ENCODE measurements around the gene CDH24. TPM values are rescaled to one million over a fixed set of nuclear protein-coding genes. Genes with fewer than 3 reads are reported as not detected.

Gene CDH24
- total and polyA plus RNA-seq, 2 of the 4 experiments (the other 2 are of a cell fraction) = 3.9 to 24.4 TPM

DNA sequence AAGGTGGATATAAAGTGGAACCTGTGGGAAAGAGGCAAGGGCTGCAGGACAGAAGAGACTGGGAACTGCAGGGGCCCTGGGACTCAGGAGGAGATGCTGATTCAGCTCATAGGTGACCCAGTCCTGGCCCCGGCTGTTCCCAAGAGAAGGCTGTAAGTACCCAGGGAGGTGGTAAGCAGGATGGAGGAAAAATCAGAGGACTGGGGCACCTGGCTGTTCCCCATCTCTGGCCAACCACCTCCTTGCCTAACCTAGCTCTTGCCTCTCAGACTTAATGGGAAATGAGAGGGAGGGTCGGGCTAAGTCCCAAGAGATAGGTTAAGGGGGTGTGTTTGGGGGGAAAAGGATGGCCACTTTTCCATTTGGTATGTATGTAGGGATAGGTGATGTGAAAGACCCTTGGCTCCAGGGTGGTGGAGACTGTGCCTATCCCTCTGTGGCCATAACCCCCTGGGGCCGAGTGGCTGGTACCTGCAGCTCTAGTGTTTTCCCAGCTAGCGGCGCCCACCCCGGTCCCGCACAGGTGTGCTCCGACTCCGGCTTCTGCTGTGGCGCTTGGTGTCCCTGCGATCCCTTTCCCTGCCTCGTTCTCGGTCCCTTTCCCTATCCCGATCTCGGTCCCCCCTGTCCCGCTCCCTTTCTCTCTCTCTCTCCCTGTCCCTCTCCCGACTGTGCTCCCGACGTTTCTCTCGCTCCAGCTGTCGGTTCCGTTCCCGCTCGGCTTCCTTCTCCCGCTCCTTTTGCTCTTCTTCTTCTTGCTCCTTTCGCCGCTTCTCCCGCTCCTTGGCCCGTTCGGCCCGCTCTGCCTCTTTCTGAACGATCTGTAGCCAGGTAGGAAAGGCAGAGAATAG lies 1.6 kb upstream of the CDH24 start:
- H2BK5ac ChIP-seq (ENCODE audit: low read depth, low read length, poor library complexity, severe bottlenecking) = no peak overlapping the region
- POLR2A ChIA-PET (ENCODE audit: unreplicated experiment) = interaction anchor here (0.7 to 0.8 kb wide), 2 partner anchors 12 to 81 kb away, joined by 3 read pairs; no protein-coding TSS in a partner anchor
- ATAC-seq (ENCODE audit: low read depth) = no peak

More for the DNA sequence above, 1.6 kb upstream of the CDH24 start:
- dilution Hi-C loops (cut with HindIII; ENCODE audit: low sequenced_read_pairs, unreplicated experiment) = no loop called here
- H3K23ac ChIP-seq (ENCODE audit: low read depth, low read length) = no peak overlapping the region
- H3K4ac ChIP-seq (ENCODE audit: low read depth, low read length) = no peak overlapping the region
- no peak overlapping the region for H3K18ac ChIP-seq (ENCODE audit: low read depth, low read length)
- 90% methylated on average over 13 of the region's 32 CpGs; no CpG with 5 or more reads in 1 of the 2 experiments for WGBS, 2 experiments (ENCODE audit: extremely low coverage in 2 of 2, insufficient read length in 1 of 2)
- peaks cover 5% of the 10 kb centered on the region; the same call in 1 of the 2 replicates for H3K9me1 ChIP-seq (ENCODE audit: insufficient read depth, low read length)
- H3K14ac ChIP-seq (replicated peaks; ENCODE audit: low read depth, low read length) = no peak overlapping the region
- H2BK120ac ChIP-seq (ENCODE audit: low read depth, low read length) = no peak overlapping the region
- H2AK5ac ChIP-seq (ENCODE audit: low read depth, low read length) = no peak overlapping the region
- no peak overlapping the region for H4K8ac ChIP-seq (ENCODE audit: low read depth in 2 of 2, low read length in 2 of 2)
- no peak overlapping the region for H3K4me3 ChIP-seq (ENCODE audit: insufficient read depth, low read depth, low read length)
- peaks cover 19% of the 10 kb centered on the region for H3K4me1 ChIP-seq (ENCODE audit: control insufficient read depth, insufficient read depth, low read length)
- CTCF ChIA-PET = interaction anchor here (1.0 to 2.2 kb wide), 10 partner anchors 10 to 83 kb away, joined by 3 to 17 read pairs (median 8); partner anchors contain the start of genes ACIN1 and C14orf119
- H3K56ac ChIP-seq (ENCODE audit: extremely low read depth, insufficient read depth, low read length) = no peak overlapping the region
- no peak overlapping the region for H3K27ac ChIP-seq (ENCODE audit: insufficient read depth, low read length)
- H2AFZ ChIP-seq (replicated peaks; ENCODE audit: low read length, poor library complexity) = no peak overlapping the region
- no peak overlapping the region for H4K5ac ChIP-seq (ENCODE audit: low read depth, low read length)
- no peak overlapping the region for H2BK15ac ChIP-seq (ENCODE audit: low read depth, low read length)
- TF ChIP-seq MXI1 (IDR thresholded peaks at IDR 0.05; ENCODE audit: borderline replicate concordance, low read depth, low read length) (no peak), FOS (IDR thresholded peaks at IDR 0.05; ENCODE audit: low read depth, low read length) (no peak), BHLHE40 (IDR thresholded peaks at IDR 0.05; ENCODE audit: low read depth, low read length) (no peak), MAZ (IDR thresholded peaks at IDR 0.05; ENCODE audit: borderline replicate concordance, low read depth, low read length) (no peak), CHD1 (IDR thresholded peaks at IDR 0.05; ENCODE audit: low read depth, low read length) (no peak), NFE2L2 (IDR thresholded peaks at IDR 0.05; ENCODE audit: low read depth, low read length) (no peak), POLR2A (IDR thresholded peaks at IDR 0.05; ENCODE audit: low read depth, low read length) (no peak), SMC3 (IDR thresholded peaks at IDR 0.05; ENCODE audit: low read depth, low read length) (no peak), CEBPB (IDR thresholded peaks at IDR 0.05; ENCODE audit: low read depth, low read length) (no peak), MAFK (IDR thresholded peaks at IDR 0.05; ENCODE audit: low read depth, low read length) (no peak), RFX5 (IDR thresholded peaks at IDR 0.05; ENCODE audit: low read depth, low read length) (no peak)
- TF ChIP-seq, protein P1, sequence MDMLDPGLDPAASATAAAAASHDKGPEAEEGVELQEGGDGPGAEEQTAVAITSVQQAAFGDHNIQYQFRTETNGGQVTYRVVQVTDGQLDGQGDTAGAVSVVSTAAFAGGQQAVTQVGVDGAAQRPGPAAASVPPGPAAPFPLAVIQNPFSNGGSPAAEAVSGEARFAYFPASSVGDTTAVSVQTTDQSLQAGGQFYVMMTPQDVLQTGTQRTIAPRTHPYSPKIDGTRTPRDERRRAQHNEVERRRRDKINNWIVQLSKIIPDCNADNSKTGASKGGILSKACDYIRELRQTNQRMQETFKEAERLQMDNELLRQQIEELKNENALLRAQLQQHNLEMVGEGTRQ (IDR thresholded peaks at IDR 0.05; ENCODE audit: low read depth, low read length) = no peak
- TF ChIP-seq, protein P2, sequence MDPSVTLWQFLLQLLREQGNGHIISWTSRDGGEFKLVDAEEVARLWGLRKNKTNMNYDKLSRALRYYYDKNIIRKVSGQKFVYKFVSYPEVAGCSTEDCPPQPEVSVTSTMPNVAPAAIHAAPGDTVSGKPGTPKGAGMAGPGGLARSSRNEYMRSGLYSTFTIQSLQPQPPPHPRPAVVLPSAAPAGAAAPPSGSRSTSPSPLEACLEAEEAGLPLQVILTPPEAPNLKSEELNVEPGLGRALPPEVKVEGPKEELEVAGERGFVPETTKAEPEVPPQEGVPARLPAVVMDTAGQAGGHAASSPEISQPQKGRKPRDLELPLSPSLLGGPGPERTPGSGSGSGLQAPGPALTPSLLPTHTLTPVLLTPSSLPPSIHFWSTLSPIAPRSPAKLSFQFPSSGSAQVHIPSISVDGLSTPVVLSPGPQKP (IDR thresholded peaks at IDR 0.05; ENCODE audit: borderline replicate concordance, low read depth, low read length) = no peak
- TF ChIP-seq, protein P3, sequence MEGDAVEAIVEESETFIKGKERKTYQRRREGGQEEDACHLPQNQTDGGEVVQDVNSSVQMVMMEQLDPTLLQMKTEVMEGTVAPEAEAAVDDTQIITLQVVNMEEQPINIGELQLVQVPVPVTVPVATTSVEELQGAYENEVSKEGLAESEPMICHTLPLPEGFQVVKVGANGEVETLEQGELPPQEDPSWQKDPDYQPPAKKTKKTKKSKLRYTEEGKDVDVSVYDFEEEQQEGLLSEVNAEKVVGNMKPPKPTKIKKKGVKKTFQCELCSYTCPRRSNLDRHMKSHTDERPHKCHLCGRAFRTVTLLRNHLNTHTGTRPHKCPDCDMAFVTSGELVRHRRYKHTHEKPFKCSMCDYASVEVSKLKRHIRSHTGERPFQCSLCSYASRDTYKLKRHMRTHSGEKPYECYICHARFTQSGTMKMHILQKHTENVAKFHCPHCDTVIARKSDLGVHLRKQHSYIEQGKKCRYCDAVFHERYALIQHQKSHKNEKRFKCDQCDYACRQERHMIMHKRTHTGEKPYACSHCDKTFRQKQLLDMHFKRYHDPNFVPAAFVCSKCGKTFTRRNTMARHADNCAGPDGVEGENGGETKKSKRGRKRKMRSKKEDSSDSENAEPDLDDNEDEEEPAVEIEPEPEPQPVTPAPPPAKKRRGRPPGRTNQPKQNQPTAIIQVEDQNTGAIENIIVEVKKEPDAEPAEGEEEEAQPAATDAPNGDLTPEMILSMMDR (conservative IDR thresholded peaks at IDR 0.05; ENCODE audit: low read depth, low read length) = no peak
- peaks cover 21% of the 10 kb centered on the region for H4K20me1 ChIP-seq (ENCODE audit: insufficient read depth, low read length)
- peaks cover 5 to 53% of the 10 kb centered on the region in 2 experiments for H3K79me1 ChIP-seq (ENCODE audit: low read depth in 1 of 2, low read length in 2 of 2)
- no peak overlapping the region for H3K9ac ChIP-seq (ENCODE audit: low read depth, low read length)
- H3K4me2 ChIP-seq (ENCODE audit: low read depth, low read length) = no peak overlapping the region
- H2AK9ac ChIP-seq (replicated peaks; ENCODE audit: low read depth, low read length, poor library complexity) = no peak overlapping the region
- in situ Hi-C loops (cut with MboI; ENCODE audit: low sequenced_read_pairs) = no loop called here
- H3K27me3 ChIP-seq (ENCODE audit: control insufficient read depth, insufficient read depth, low read length) = no peaks in the 10 kb centered on the region
- no peak overlapping the region for H4K91ac ChIP-seq (ENCODE audit: insufficient read depth, low read depth, low read length)
- TSS peak; percentile 98 for BruUV-seq (replicated peaks)
- H3K9me3 ChIP-seq (ENCODE audit: control insufficient read depth, insufficient read depth, low read length) = no peaks in the 10 kb centered on the region
- no peak for DNase-seq
- H2BK20ac ChIP-seq (ENCODE audit: low read depth, low read length) = no peak overlapping the region
- intact Hi-C loops (cut with micrococcal nuclease) = loop anchor here (1.0 kb wide), 2 partner anchors 65 to 73 kb away; no protein-coding TSS in a partner anchor
- H3K36me3 ChIP-seq (ENCODE audit: control insufficient read depth, insufficient read depth, low read length) = peaks cover 47% of the 10 kb centered on the region

Measured in IMR-90 (cell line).